K562 (cell line): ENCODE data around the gene TPBGL.

ENCODE experiments used
- ATF1 ChIP-seq, 2 experiments: fragments of 450-650 bp in 1 of 2; IDR thresholded peaks; 2 replicates each; pipeline ENCODE4 v1.6.1; 2016; ENCODE audit warnings: missing compliant biosample characterization in 1 of 2, missing genetic modification characterization in 1 of 2
- CHD4 ChIP-seq: fragments of 200-600 bp; sonication (generic); IDR thresholded peaks from 3 replicates; pipeline ENCODE4 v1.6.1; 2012; ENCODE audit warnings: low read depth, mild to moderate bottlenecking, mixed read lengths, low read length, inconsistent platforms; ENCODE audit not compliant: insufficient read depth, insufficient replicate concordance, poor library complexity, severe bottlenecking
- ESRRB ChIP-seq: fragments of 250-450 bp; sonication (Bioruptor Pico); IDR thresholded peaks from 2 replicates; pipeline ENCODE4 v1.5.0; 2020; ENCODE audit warnings: mild to moderate bottlenecking, moderate library complexity, borderline replicate concordance
- EZH2 ChIP-seq: IDR thresholded peaks from 2 replicates; pipeline ENCODE4 v1.6.1; 2012; ENCODE audit warnings: low read depth, mild to moderate bottlenecking, inconsistent platforms, low read length, borderline replicate concordance
- HDGF ChIP-seq: fragments of 450-650 bp; IDR thresholded peaks from 2 replicates; pipeline ENCODE4 v1.6.1; 2016
- NONO ChIP-seq, 2 experiments: fragments of 200-400 bp in 1 of 2; fragments of 450-650 bp in 1 of 2; formaldehyde crosslinking in 1 of 2; IDR thresholded peaks; 2 replicates each; pipeline ENCODE4 v1.6.1; 2017; ENCODE audit warnings: low read depth in 2 of 2, mild to moderate bottlenecking in 2 of 2, moderate library complexity in 2 of 2, low read length in 1 of 2
- POLR2AphosphoS5 ChIP-seq: IDR thresholded peaks from 2 replicates; pipeline ENCODE4 v1.6.1; 2011; ENCODE audit warnings: mild to moderate bottlenecking, low read depth, low read length, moderate library complexity; ENCODE audit not compliant: control insufficient read depth, insufficient read depth
- TF ChIP-seq, protein P1 (sequence below), 2 experiments: fragments of 450-650 bp; formaldehyde crosslinking in 1 of 2; IDR thresholded peaks; 2 replicates each; pipeline versions ENCODE4 v1.4.0 to v1.6.1; 2014 to 2020; ENCODE audit warnings: mild to moderate bottlenecking in 2 of 2, borderline replicate concordance in 1 of 2, low read depth in 1 of 2

DNA sequence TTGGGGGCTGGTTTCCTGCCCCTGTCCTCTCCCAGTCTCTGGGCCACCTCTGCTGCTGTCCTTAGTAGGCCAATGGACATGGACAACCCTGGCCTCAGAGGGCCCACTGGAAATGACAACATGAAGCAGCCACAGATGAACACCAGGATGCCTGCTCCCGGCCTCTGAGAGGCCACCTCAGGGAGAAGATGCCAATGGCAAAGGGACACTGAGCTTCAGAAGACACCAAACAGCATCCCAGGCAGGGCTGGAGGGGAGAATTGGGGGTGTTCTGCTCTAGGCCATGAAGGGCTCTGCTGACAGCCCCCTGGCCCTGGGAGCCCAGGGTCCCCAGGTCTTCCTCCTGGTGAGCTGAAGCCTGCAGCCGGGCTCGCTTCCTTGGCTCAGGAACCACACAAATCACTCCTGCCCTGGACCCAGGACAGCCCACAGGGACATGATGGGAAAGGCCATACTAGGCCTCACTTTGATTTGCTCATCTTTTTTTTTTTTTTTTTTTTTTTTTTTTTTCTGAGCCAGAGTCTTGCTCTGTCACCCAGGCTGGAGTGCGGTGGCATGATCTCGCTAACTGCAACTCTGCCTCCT, 45.3 kb downstream of the TPBGL start:
- TF ChIP-seq, protein P1, sequence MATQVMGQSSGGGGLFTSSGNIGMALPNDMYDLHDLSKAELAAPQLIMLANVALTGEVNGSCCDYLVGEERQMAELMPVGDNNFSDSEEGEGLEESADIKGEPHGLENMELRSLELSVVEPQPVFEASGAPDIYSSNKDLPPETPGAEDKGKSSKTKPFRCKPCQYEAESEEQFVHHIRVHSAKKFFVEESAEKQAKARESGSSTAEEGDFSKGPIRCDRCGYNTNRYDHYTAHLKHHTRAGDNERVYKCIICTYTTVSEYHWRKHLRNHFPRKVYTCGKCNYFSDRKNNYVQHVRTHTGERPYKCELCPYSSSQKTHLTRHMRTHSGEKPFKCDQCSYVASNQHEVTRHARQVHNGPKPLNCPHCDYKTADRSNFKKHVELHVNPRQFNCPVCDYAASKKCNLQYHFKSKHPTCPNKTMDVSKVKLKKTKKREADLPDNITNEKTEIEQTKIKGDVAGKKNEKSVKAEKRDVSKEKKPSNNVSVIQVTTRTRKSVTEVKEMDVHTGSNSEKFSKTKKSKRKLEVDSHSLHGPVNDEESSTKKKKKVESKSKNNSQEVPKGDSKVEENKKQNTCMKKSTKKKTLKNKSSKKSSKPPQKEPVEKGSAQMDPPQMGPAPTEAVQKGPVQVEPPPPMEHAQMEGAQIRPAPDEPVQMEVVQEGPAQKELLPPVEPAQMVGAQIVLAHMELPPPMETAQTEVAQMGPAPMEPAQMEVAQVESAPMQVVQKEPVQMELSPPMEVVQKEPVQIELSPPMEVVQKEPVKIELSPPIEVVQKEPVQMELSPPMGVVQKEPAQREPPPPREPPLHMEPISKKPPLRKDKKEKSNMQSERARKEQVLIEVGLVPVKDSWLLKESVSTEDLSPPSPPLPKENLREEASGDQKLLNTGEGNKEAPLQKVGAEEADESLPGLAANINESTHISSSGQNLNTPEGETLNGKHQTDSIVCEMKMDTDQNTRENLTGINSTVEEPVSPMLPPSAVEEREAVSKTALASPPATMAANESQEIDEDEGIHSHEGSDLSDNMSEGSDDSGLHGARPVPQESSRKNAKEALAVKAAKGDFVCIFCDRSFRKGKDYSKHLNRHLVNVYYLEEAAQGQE (IDR thresholded peaks at IDR 0.05; ENCODE audit: borderline replicate concordance) = no peak
- TF ChIP-seq, protein P1 (CRISPR knock-in tag; IDR thresholded peaks at IDR 0.05; ENCODE audit: low read depth) = no peak
- TF ChIP-seq CHD4 = no peak
- TF ChIP-seq ESRRB (CRISPR knock-in tag) = no peak
- no peak for TF ChIP-seq ATF1 (CRISPR knock-in tag; IDR thresholded peaks at IDR 0.05)
- TF ChIP-seq ATF1 (tag; IDR thresholded peaks at IDR 0.05) = no peak
- no peak for TF ChIP-seq POLR2AphosphoS5
- no peak for TF ChIP-seq NONO (IDR thresholded peaks at IDR 0.05; ENCODE audit: low read depth in 2 of 2, low read length in 1 of 2)
- no peak for TF ChIP-seq HDGF
- TF ChIP-seq EZH2 = no peak
